ENCODE data around the gene MRPS33.
"Not testable (repeated sequence)": the region's sequence is repeated elsewhere in the genome, so short reads cannot be mapped to it uniquely, and the experiment has no call there.

MRPS33 gene

DNA sequence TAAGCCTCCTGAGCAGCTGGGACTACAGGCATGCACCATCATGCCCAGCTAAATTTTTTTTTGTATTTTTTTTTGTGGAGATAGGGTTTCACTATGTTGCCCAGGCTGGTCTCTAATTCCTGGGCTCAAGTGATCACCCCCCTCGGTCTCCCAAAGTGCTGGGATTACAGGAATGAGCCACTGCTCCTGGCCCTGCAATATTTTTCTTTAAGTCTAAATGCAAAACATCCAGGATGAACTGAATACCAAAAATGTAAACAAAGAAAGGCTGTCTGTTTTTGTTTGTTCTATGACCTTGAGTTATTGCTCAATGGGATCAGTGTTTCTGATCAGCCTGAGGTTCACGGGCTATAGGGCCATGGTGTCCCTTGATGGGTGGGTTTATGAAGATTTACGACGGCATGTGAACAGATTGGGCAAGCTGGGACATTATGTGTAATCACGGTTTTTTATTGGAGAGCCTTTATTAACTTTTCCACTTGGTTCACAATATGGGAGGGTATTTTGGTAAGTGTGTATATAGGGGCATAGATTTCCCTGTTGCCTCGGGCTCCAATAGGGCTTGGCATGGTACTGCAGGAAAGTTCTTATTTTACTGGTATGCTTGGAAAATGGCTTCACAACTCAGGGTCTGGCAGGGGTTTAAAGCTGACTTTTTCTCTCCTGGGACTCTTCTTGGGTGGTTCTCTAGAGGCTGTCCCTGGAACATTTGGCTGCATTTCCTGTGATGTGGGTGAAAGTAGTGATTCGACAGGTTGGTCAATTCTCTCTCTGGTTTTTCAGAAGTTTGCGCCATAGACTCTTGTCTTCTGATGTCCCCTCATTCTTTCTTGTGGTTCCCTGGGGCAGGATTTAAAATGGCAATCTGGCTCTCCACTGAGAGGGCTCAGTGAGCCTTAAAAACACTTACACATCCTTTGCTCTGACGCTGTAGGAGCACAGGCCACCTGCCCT lies 41.6 kb downstream of the MRPS33 start:
- DNase-seq (ENCODE audit: low spot score), result no peak
- Histone ChIP-seq H3K4me3 (no peak overlapping the region), H3K27ac (no peak overlapping the region)
- TF ChIP-seq, protein P1, sequence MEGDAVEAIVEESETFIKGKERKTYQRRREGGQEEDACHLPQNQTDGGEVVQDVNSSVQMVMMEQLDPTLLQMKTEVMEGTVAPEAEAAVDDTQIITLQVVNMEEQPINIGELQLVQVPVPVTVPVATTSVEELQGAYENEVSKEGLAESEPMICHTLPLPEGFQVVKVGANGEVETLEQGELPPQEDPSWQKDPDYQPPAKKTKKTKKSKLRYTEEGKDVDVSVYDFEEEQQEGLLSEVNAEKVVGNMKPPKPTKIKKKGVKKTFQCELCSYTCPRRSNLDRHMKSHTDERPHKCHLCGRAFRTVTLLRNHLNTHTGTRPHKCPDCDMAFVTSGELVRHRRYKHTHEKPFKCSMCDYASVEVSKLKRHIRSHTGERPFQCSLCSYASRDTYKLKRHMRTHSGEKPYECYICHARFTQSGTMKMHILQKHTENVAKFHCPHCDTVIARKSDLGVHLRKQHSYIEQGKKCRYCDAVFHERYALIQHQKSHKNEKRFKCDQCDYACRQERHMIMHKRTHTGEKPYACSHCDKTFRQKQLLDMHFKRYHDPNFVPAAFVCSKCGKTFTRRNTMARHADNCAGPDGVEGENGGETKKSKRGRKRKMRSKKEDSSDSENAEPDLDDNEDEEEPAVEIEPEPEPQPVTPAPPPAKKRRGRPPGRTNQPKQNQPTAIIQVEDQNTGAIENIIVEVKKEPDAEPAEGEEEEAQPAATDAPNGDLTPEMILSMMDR (IDR thresholded peaks at IDR 0.05), result no peak

DNA sequence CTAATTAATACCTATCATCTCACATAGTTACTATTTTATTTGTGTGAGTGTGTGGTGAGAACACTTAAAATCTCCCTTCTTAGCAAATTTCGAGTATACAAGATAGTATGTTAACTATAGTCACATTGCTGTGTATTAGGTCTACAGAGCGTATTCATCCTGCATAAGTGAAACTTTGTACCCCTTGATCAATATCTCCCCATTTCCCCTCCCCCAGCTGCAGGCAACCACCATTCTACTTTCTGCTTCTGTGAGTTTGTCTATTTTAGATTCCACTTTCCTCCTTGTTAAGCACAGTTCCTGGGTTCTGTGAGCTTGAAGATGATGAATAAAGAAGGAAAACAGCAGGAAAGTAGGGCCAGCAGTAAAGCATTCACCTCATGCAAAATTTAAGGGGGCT lies 42.4 kb downstream of the MRPS33 start:
- H3K4me3 ChIP-seq, result no peak overlapping the region
- no peak for DNase-seq (ENCODE audit: low spot score)
- no peak overlapping the region for H3K27ac ChIP-seq
- TF ChIP-seq, protein P1 (IDR thresholded peaks at IDR 0.05), result no peak

DNA sequence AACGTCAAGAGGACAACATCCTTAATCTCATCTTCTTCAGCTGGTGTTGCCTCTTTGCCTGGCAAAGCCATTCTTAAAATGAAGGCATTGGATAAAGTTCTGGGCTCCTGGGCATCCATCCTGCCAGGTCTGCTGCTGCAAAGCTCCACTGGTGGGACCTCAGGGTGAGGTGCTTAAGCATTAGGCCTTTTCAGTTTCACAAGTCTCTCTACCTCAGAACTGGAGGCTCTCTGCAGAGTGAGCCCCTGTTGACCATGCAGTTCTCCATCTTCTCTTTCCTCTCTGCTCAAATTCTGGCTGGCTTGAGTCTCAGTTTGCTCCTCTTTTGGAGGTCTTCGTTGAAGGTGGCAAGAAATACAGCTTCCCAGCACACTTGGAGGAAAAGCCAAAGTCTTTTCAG lies 47.3 kb downstream of the MRPS33 start:
- DNase-seq (ENCODE audit: low spot score), result no peak
- Histone ChIP-seq H3K27ac (no peak overlapping the region), H3K4me3 (no peak overlapping the region)
- TF ChIP-seq, protein P1 (IDR thresholded peaks at IDR 0.05), result no peak

DNA sequence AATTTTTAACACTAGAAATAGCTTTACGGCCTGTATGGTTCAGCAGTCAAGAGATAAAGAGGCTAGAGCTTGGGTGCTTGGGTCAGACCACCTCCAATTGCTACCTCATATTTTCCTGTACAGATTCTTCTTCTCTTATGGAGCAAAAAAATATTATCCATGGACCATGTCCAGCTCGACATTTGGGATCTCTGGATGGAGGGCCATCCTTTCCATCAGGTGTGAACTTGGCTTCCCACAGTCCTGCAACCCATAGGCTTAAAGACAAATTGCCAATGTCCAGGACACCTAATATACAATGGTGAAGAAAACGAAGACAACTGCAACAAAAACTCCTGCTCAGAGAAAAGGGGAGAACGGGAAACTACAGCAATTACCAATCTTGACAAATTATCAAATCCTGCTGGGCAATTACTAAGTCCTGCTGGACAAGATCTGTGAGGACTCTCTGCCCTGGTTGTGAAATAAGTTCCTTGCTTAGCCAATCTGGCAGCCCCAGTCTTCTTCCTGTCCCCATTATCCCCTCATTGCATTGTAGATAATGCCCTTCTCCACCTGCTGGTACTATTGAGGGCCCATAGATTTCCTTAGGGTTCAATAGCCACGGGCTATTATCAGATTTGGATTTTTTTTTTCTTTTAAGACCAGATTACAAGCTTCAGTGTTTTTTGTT lies 48.1 kb downstream of the MRPS33 start:
- TF ChIP-seq, protein P1 (IDR thresholded peaks at IDR 0.05), result no peak
- DNase-seq (ENCODE audit: low spot score), result no peak
- Histone ChIP-seq H3K27ac (no peak overlapping the region), H3K4me3 (no peak overlapping the region)

DNA sequence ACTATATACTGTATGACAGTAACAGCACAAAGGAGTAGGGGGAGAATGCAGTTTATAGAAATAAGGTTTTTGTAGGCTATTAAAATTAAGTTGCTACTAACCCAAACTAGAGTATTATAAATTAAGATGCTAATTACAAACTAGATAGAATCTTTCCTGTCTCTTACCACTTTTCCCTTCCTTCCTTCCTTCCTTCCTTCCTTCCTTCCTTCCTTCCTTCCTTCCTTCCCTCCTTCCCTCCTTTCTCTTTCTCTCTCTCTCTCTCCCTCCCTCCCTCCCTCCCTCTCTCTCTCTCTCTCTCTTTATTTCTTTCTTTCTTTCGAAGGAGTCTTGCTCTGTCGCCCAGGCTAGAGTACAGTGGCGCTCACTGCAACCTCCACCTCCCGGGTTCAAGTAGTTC lies 53.6 kb downstream of the MRPS33 start:
- TF ChIP-seq, protein P1 (IDR thresholded peaks at IDR 0.05), result no peak
- H3K27ac ChIP-seq, result no peak overlapping the region
- H3K4me3 ChIP-seq, result no peak overlapping the region
- no peak for DNase-seq (ENCODE audit: low spot score)

DNA sequence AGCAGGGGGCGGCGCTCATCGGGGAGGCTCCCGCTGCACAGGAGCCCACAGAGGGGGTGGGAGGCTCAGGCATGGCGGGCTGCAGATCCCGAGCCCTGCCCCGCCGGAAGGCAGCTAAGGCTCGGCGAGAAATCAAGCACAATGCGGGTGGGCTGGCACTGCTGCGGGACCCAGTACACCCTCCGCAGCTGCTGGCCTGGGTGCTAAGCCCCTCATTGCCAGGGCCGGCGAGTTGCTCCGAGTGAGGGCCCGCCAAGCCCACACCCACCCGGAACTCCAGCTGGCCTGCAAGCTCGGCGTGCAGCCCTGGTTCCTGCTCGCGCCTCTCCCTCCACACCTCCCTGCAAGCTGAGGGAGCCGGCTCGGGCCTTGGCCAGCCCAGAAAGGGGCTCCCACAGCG lies 57.8 kb downstream of the MRPS33 start:
- DNase-seq (ENCODE audit: low spot score); H3K4me3 ChIP-seq: not testable (repeated sequence)

More for the DNA sequence above, 57.8 kb downstream of the MRPS33 start:
- not testable (repeated sequence) for H3K27ac ChIP-seq
